Endothelial cell (in vitro differentiated cells): ENCODE results near the gene SPATA18. TPM values are rescaled to one million over a fixed set of nuclear protein-coding genes. Genes with fewer than 3 reads are reported as not detected.

Experiments
- DNase-seq: peaks from one replicate; pipeline ENCODE4 v3.0.0; 2021; ENCODE audit warnings: low spot score
- H3K27ac Mint-ChIP-seq: one replicate; pipeline ENCODE4 v1.8.0; 2021; ENCODE audit warnings: mixed read lengths, inconsistent platforms; ENCODE audit not compliant: unreplicated experiment
- H3K27me3 Mint-ChIP-seq: one replicate; pipeline ENCODE4 v1.8.0; 2021; ENCODE audit warnings: mild to moderate bottlenecking, moderate library complexity, mixed read lengths, inconsistent platforms; ENCODE audit not compliant: unreplicated experiment
- H3K36me3 Mint-ChIP-seq: one replicate; pipeline ENCODE4 v1.8.0; 2021; ENCODE audit warnings: mild to moderate bottlenecking, low read depth, mixed read lengths, inconsistent platforms; ENCODE audit not compliant: unreplicated experiment
- H3K4me1 Mint-ChIP-seq: one replicate; pipeline ENCODE4 v1.8.0; 2021; ENCODE audit warnings: mild to moderate bottlenecking, mixed read lengths, inconsistent platforms; ENCODE audit not compliant: unreplicated experiment
- H3K4me3 Mint-ChIP-seq: one replicate; pipeline ENCODE4 v1.8.0; 2021; ENCODE audit warnings: mild to moderate bottlenecking, mixed read lengths, inconsistent platforms; ENCODE audit not compliant: unreplicated experiment
- H3K9me3 Mint-ChIP-seq: one replicate; pipeline ENCODE4 v1.8.0; 2021; ENCODE audit warnings: mixed read lengths, inconsistent platforms; ENCODE audit not compliant: unreplicated experiment
- CTCF ChIP-seq: fragments of 200-600 bp; sonication (generic); IDR thresholded peaks from one replicate; pipeline ENCODE4 v1.5.0; 2021; ENCODE audit warnings: antibody characterized with exemption; ENCODE audit not compliant: unreplicated experiment
- total RNA-seq: library from RNA; stranded (reverse); fragmentation: NEBNext Ultra II Directional; extraction: Animal tissue kit (Norgen Biotek cat#: 25700); gene quantifications from one replicate; pipeline ENCODE4 v1.2.1, GENCODE V29; 2021; ENCODE audit not compliant: unreplicated experiment

Gene SPATA18
- total RNA-seq, 1 donor from 2014 or later, result 17.3 TPM

DNA sequence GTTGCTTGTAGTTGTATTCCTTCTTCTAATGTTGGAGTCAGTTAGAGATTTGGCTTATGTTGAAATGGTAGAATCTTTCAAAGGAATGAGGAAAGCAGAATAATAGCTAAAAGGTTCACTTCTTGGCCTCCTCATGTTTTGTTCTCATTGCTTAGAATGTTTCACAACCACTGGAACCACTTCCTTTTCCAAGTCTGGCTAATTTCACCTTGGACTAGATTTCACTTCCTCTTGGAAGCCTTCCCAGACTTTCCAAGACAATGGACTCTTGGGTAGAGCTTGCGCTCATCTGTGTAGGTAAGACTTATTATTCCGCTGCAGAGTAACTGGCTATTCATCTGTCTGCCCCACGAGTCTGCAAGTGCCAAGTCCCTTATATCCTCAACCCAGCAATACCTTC lies 8.3 kb downstream of the SPATA18 start:
- peaks cover 6% of the 10 kb centered on the region for H3K4me1 Mint-ChIP-seq
- H3K4me3 Mint-ChIP-seq, result no peak overlapping the region
- no peak for TF ChIP-seq CTCF
- no peaks in the 10 kb centered on the region for H3K36me3 Mint-ChIP-seq
- no peaks in the 10 kb centered on the region for H3K9me3 Mint-ChIP-seq
- no peak for DNase-seq
- peaks cover 4% of the 10 kb centered on the region for H3K27me3 Mint-ChIP-seq
- no peak overlapping the region for H3K27ac Mint-ChIP-seq

DNA sequence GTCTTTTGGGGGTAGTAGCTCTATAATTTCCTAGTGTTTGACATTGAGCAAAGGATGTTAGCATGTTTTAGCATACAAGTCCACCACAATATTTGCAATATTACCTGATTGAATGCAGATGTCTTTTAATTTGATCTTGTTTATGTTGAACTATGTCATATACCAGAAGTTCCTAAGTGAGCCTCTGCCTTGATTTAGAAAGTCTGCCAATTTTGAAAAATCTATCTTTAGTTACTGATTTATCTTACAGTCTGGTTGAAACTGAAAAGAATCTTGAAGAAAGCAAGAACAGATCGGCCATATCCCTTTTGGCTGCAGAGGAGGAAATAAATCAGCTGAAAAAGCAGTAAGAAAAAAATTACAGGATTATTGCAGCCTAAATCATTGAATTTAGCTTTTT lies 18.5 kb downstream of the SPATA18 start:
- peaks cover 3% of the 10 kb centered on the region for H3K27me3 Mint-ChIP-seq
- H3K27ac Mint-ChIP-seq, result no peak overlapping the region
- no peak overlapping the region for H3K4me3 Mint-ChIP-seq
- H3K9me3 Mint-ChIP-seq, result no peaks in the 10 kb centered on the region
- no peak for TF ChIP-seq CTCF
- peaks cover 5% of the 10 kb centered on the region for H3K36me3 Mint-ChIP-seq
- no peaks in the 10 kb centered on the region for H3K4me1 Mint-ChIP-seq
- no peak for DNase-seq

GRCh38 chr4:52071791-52072546 lies 20.9 kb downstream of the SPATA18 start:
- peaks cover 9% of the 10 kb centered on the region for H3K27me3 Mint-ChIP-seq
- H3K9me3 Mint-ChIP-seq, result no peaks in the 10 kb centered on the region
- peaks cover 2% of the 10 kb centered on the region for H3K4me1 Mint-ChIP-seq
- no peak overlapping the region for H3K27ac Mint-ChIP-seq
- DNase-seq, result no peak
- H3K36me3 Mint-ChIP-seq, result peaks cover 5% of the 10 kb centered on the region
- TF ChIP-seq CTCF, result no peak
- no peak overlapping the region for H3K4me3 Mint-ChIP-seq

DNA sequence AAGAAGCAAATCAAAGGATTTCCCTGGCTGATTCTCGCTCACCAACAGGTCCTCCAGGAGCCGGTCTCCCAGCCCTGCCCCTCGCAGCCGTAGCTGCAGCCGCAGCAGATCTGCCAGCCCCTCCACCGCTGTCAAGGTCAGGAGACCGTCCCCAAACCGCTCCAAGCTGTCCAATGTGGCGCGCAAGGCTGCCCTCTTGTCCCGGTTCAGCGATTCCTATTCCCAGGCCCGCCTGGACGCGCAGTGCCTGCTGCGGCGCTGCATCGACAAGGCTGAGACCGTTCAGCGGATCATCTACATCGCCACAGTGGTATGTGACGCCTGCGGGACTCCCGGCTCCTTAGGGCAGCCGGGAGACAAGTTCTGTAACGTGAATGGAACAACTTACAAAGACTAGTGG lies 25.6 kb downstream of the SPATA18 start:
- H3K4me3 Mint-ChIP-seq, result no peak overlapping the region
- no peaks in the 10 kb centered on the region for H3K9me3 Mint-ChIP-seq
- peak; percentile 19 for DNase-seq
- peaks cover 2% of the 10 kb centered on the region for H3K4me1 Mint-ChIP-seq
- peaks cover 9% of the 10 kb centered on the region for H3K27me3 Mint-ChIP-seq
- H3K27ac Mint-ChIP-seq, result no peak overlapping the region
- H3K36me3 Mint-ChIP-seq, result peaks cover 18% of the 10 kb centered on the region
- TF ChIP-seq CTCF, result no peak

- Mint-ChIP-seq H3K27ac (no peak overlapping the region), H3K27me3 (peaks cover 5% of the 10 kb centered on the region), H3K4me1 (peaks cover 2% of the 10 kb centered on the region), H3K36me3 (peaks cover 15% of the 10 kb centered on the region), H3K4me3 (no peak overlapping the region), H3K9me3 (no peaks in the 10 kb centered on the region)
- TF ChIP-seq CTCF, result no peak
- no peak for DNase-seq
These were observed 28.6 kb downstream of the SPATA18 start for GRCh38 chr4:52079659-52080058.
